A549 (cell line): ENCODE data around the gene DMRT1.
"Not testable (repeated sequence)": the region's sequence is repeated elsewhere in the genome, so short reads cannot be mapped to it uniquely, and the experiment has no call there.

Source experiments
- EP300 ChIP-seq, 2 experiments: fragments of >200 bp; sonication (Bioruptor Twin); formaldehyde crosslinking; IDR thresholded peaks; 2 replicates in 1 of 2; 3 replicates in 1 of 2; pipeline ENCODE4 v1.6.1; 2016 to 2017
- FOSL2 ChIP-seq, 2 experiments: fragments of 450-650 bp in 1 of 2; fragments of >200 bp in 1 of 2; sonication (Bioruptor Twin) in 1 of 2; formaldehyde crosslinking; IDR thresholded peaks; 2 replicates each; pipeline versions ENCODE4 v1.5.0 to v1.6.1; 2016 to 2020; ENCODE audit warnings: mild to moderate bottlenecking in 1 of 2, moderate library complexity in 1 of 2
- JUN ChIP-seq, 2 experiments: fragments of >200 bp; sonication (Bioruptor Twin); formaldehyde crosslinking; IDR thresholded peaks; 2 replicates in 1 of 2; 3 replicates in 1 of 2; pipeline ENCODE4 v1.6.1; 2016 to 2017
- KDM1A ChIP-seq: fragments of 200-600 bp; sonication (generic); IDR thresholded peaks from 2 replicates; pipeline ENCODE4 v1.6.1; 2016; ENCODE audit warnings: low read depth, mild to moderate bottlenecking
- MAFK ChIP-seq: fragments of 450-650 bp; IDR thresholded peaks from 2 replicates; pipeline ENCODE4 v1.6.1; 2014; ENCODE audit not compliant: partially characterized antibody
- NFE2L2 ChIP-seq: fragments of 150-350 bp; conservative IDR thresholded peaks from 2 replicates; pipeline ENCODE4 v1.6.1; 2014; ENCODE audit warnings: low read length
- POLR2A ChIP-seq: IDR thresholded peaks from 2 replicates; pipeline ENCODE4 v1.6.1; 2012; ENCODE audit warnings: mild to moderate bottlenecking, low read length
- REST ChIP-seq: fragments of 200-600 bp; sonication (generic); IDR thresholded peaks from 2 replicates; pipeline ENCODE4 v1.6.1; 2016; ENCODE audit warnings: antibody characterized with exemption, mild to moderate bottlenecking, moderate library complexity
- RFX5 ChIP-seq: fragments of 450-650 bp; IDR thresholded peaks from 2 replicates; pipeline ENCODE4 v1.7.1; 2014; ENCODE audit warnings: antibody characterized with exemption, mild to moderate bottlenecking, moderate library complexity
- ZFP36 ChIP-seq: fragments of 450-650 bp; IDR thresholded peaks from 2 replicates; pipeline ENCODE4 v1.6.1; 2014; ENCODE audit warnings: borderline replicate concordance; ENCODE audit not compliant: partially characterized antibody
- TF ChIP-seq, protein P1 (sequence below): fragments of >200 bp; sonication (Bioruptor Twin); formaldehyde crosslinking; IDR thresholded peaks from 3 replicates; pipeline ENCODE4 v1.5.1; 2016
- TF ChIP-seq, protein P2 (sequence below): fragments of 450-650 bp; IDR thresholded peaks from 2 replicates; pipeline ENCODE4 v1.6.1; 2014; ENCODE audit warnings: antibody characterized with exemption

GRCh38 chr9:998299-999110, 157.0 kb downstream of the DMRT1 start:
- not testable (repeated sequence) for TF ChIP-seq NFE2L2; REST; KDM1A; JUN (IDR thresholded peaks at IDR 0.05); FOSL2 (IDR thresholded peaks at IDR 0.05); FOSL2 (CRISPR knock-in tag; IDR thresholded peaks at IDR 0.05); MAFK; POLR2A; EP300 (IDR thresholded peaks at IDR 0.05); RFX5; ZFP36
- TF ChIP-seq, protein P1, sequence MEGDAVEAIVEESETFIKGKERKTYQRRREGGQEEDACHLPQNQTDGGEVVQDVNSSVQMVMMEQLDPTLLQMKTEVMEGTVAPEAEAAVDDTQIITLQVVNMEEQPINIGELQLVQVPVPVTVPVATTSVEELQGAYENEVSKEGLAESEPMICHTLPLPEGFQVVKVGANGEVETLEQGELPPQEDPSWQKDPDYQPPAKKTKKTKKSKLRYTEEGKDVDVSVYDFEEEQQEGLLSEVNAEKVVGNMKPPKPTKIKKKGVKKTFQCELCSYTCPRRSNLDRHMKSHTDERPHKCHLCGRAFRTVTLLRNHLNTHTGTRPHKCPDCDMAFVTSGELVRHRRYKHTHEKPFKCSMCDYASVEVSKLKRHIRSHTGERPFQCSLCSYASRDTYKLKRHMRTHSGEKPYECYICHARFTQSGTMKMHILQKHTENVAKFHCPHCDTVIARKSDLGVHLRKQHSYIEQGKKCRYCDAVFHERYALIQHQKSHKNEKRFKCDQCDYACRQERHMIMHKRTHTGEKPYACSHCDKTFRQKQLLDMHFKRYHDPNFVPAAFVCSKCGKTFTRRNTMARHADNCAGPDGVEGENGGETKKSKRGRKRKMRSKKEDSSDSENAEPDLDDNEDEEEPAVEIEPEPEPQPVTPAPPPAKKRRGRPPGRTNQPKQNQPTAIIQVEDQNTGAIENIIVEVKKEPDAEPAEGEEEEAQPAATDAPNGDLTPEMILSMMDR = peak; percentile 41
- TF ChIP-seq, protein P2, sequence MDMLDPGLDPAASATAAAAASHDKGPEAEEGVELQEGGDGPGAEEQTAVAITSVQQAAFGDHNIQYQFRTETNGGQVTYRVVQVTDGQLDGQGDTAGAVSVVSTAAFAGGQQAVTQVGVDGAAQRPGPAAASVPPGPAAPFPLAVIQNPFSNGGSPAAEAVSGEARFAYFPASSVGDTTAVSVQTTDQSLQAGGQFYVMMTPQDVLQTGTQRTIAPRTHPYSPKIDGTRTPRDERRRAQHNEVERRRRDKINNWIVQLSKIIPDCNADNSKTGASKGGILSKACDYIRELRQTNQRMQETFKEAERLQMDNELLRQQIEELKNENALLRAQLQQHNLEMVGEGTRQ = not testable (repeated sequence)
